Vagina (tissue), 2 donors: Measurements from ENCODE around the gene GPHA2. TPM values are rescaled to one million over a fixed set of nuclear protein-coding genes. Genes with fewer than 3 reads are reported as not detected.
A peak's percentile ranks its signal among the peaks of the same experiment; 100 is the strongest.

Experiments
- DNase-seq, 2 donors: peaks; one replicate each; pipeline ENCODE4 v3.0.0-alpha.2; 2017; ENCODE audit errors: extremely low spot score in 2 of 2
- H3K27ac ChIP-seq: fragments of 200-600 bp; sonication (generic); one replicate; pipeline ENCODE4 v1.5.1; 2019
- H3K27me3 ChIP-seq: fragments of 200-600 bp; sonication (generic); one replicate; pipeline ENCODE4 v1.5.1; 2019
- H3K36me3 ChIP-seq, 2 donors: fragments of 200-600 bp; sonication (generic); one replicate each; pipeline ENCODE4 v1.5.1; 2017 to 2019
- H3K4me1 ChIP-seq: fragments of 200-600 bp; sonication (generic); one replicate; pipeline ENCODE4 v1.5.1; 2019
- H3K4me3 ChIP-seq, 2 donors: fragments of 200-600 bp; sonication (generic); 1 replicate in 1 of 2; 2 replicates in 1 of 2; pipeline ENCODE4 v1.5.1; 2016 to 2019
- H3K9me3 ChIP-seq: fragments of 200-600 bp; sonication (generic); one replicate; pipeline ENCODE4 v1.5.1; 2019
- CTCF ChIP-seq, 3 experiments: fragments of 450-650 bp in 2 of 3; fragments of 200-600 bp in 1 of 3; sonication (generic) in 1 of 3; IDR thresholded peaks; one replicate each; pipeline ENCODE4 v1.5.1; 2017 to 2019; ENCODE audit warnings: antibody characterized with exemption in 3 of 3, mild to moderate bottlenecking in 2 of 3, moderate library complexity in 2 of 3
- POLR2A ChIP-seq, 2 donors: fragments of 450-650 bp; IDR thresholded peaks; one replicate each; pipeline ENCODE4 v1.6.1; 2017; ENCODE audit warnings: antibody characterized with exemption in 2 of 2, mild to moderate bottlenecking in 2 of 2, moderate library complexity in 2 of 2
- POLR2AphosphoS5 ChIP-seq, 2 donors: sonication (generic); formaldehyde crosslinking; IDR thresholded peaks; one replicate each; pipeline ENCODE4 v1.9.0; 2017; ENCODE audit warnings: antibody characterized with exemption in 2 of 2, mild to moderate bottlenecking in 2 of 2, low read depth in 1 of 2; ENCODE audit not compliant: insufficient read depth in 1 of 2
- intact Hi-C: fragments of 100-400 bp; cut with DNase I; formaldehyde crosslinking; loops from one replicate; pipeline ENCODE4 v1.15.1; 2023
- total RNA-seq: library from RNA; depleted of rRNA; stranded (reverse); fragments of >200 nt; gene quantifications from one replicate; pipeline ENCODE4 v1.2.3, GENCODE V29; 2016

GPHA2 gene
- total RNA-seq, 1 donor from 2014 or later: not detected

- peaks cover 43% of the 10 kb centered on the region for H3K4me1 ChIP-seq
- no peak overlapping the region for H3K4me3 ChIP-seq
- intact Hi-C loops: no loop called here
- TF ChIP-seq CTCF (IDR thresholded peaks at IDR 0.05) (no peak), POLR2A (IDR thresholded peaks at IDR 0.05) (no peak), POLR2AphosphoS5 (IDR thresholded peaks at IDR 0.05; ENCODE audit: insufficient read depth in 1 of 2, low read depth in 1 of 2) (no peak)
- H3K9me3 ChIP-seq: no peaks in the 10 kb centered on the region
- H3K36me3 ChIP-seq: no peaks in the 10 kb centered on the region
- no peaks in the 10 kb centered on the region for H3K27me3 ChIP-seq
- DNase-seq: no peak
- no peak overlapping the region for H3K27ac ChIP-seq
Measured at GRCh38 chr11:64921384-64921783, 14.3 kb downstream of the GPHA2 start.

GRCh38 chr11:64920124-64920523, 15.6 kb downstream of the GPHA2 start:
- no peak for DNase-seq
- H3K36me3 ChIP-seq: no peaks in the 10 kb centered on the region
- TF ChIP-seq POLR2AphosphoS5 (IDR thresholded peaks at IDR 0.05; ENCODE audit: insufficient read depth in 1 of 2, low read depth in 1 of 2) (no peak), CTCF (IDR thresholded peaks at IDR 0.05) (no peak), POLR2A (IDR thresholded peaks at IDR 0.05) (no peak)
- H3K4me3 ChIP-seq: no peak overlapping the region
- peaks cover 43% of the 10 kb centered on the region for H3K4me1 ChIP-seq
- H3K9me3 ChIP-seq: no peaks in the 10 kb centered on the region
- intact Hi-C loops: no loop called here
- H3K27me3 ChIP-seq: no peaks in the 10 kb centered on the region
- no peak overlapping the region for H3K27ac ChIP-seq

- no peak overlapping the region for H3K4me3 ChIP-seq
- TF ChIP-seq POLR2A (IDR thresholded peaks at IDR 0.05): no peak
- TF ChIP-seq POLR2AphosphoS5 (IDR thresholded peaks at IDR 0.05; ENCODE audit: insufficient read depth in 1 of 2, low read depth in 1 of 2): no peak
- TF ChIP-seq CTCF (IDR thresholded peaks at IDR 0.05): no peak
- intact Hi-C loops: loop anchor here (10.0 kb wide), 1 partner anchor 1305 kb away; the partner anchor contains the start of gene PLAAT3
- no peak overlapping the region for H3K27ac ChIP-seq
- H3K36me3 ChIP-seq: no peaks in the 10 kb centered on the region
- H3K4me1 ChIP-seq: peaks cover 41% of the 10 kb centered on the region
- H3K27me3 ChIP-seq: no peaks in the 10 kb centered on the region
- no peak for DNase-seq
- no peaks in the 10 kb centered on the region for H3K9me3 ChIP-seq
Measured at GRCh38 chr11:64919627-64920026, 16.1 kb downstream of the GPHA2 start.

- peaks cover 34% of the 10 kb centered on the region for H3K4me1 ChIP-seq
- no peak for DNase-seq
- TF ChIP-seq POLR2A (IDR thresholded peaks at IDR 0.05) (no peak), POLR2AphosphoS5 (IDR thresholded peaks at IDR 0.05; ENCODE audit: insufficient read depth in 1 of 2, low read depth in 1 of 2) (no peak), CTCF (IDR thresholded peaks at IDR 0.05) (no peak)
- H3K27ac ChIP-seq: peak overlapping the region; percentile 83
- H3K27me3 ChIP-seq: no peaks in the 10 kb centered on the region
- no peaks in the 10 kb centered on the region for H3K9me3 ChIP-seq
- H3K36me3 ChIP-seq: peaks cover 0 to 13% of the 10 kb centered on the region in 2 donors
- intact Hi-C loops: loop anchor here (10.0 kb wide), 1 partner anchor 1303 kb away; the partner anchor contains the start of gene PLAAT3
- peak overlapping the region; percentile 46 to 89 for H3K4me3 ChIP-seq
Measured at GRCh38 chr11:64918017-64918416, 17.7 kb downstream of the GPHA2 start.

GRCh38 chr11:64917663-64917995, 18.1 kb downstream of the GPHA2 start:
- peaks cover 34% of the 10 kb centered on the region for H3K4me1 ChIP-seq
- intact Hi-C loops: loop anchor here (10.0 kb wide), 1 partner anchor 1303 kb away; the partner anchor contains the start of gene PLAAT3
- TF ChIP-seq CTCF (IDR thresholded peaks at IDR 0.05) (no peak), POLR2AphosphoS5 (IDR thresholded peaks at IDR 0.05; ENCODE audit: insufficient read depth in 1 of 2, low read depth in 1 of 2) (no peak), POLR2A (IDR thresholded peaks at IDR 0.05) (no peak)
- no peak for DNase-seq
- H3K4me3 ChIP-seq: peak overlapping the region; percentile 46 to 89
- peak overlapping the region; percentile 83 for H3K27ac ChIP-seq
- H3K36me3 ChIP-seq: peaks cover 0 to 17% of the 10 kb centered on the region in 2 donors
- H3K9me3 ChIP-seq: no peaks in the 10 kb centered on the region
- no peaks in the 10 kb centered on the region for H3K27me3 ChIP-seq
